Measurements from ENCODE around the gene SYF2. TPM values are rescaled to one million over a fixed set of nuclear protein-coding genes. Genes with fewer than 3 reads are reported as not detected.

The SYF2 gene
- total and polyA plus RNA-seq, 2 of the 13 experiments (the other 11 are each of a cell fraction or from before 2014, with no cell fraction given), result 17.8 to 34.1 TPM

GRCh38 chr1:25232027-25232865, at the start of gene SYF2 (continued):
- TF ChIP-seq THYN1 (CRISPR knock-in tag; IDR thresholded peaks at IDR 0.05; ENCODE audit: borderline replicate concordance, low read depth) (no peak), BCL6 (CRISPR knock-in tag; IDR thresholded peaks at IDR 0.05) (no peak), ZNF775 (CRISPR knock-in tag; IDR thresholded peaks at IDR 0.05; ENCODE audit: borderline replicate concordance) (no peak; the same call in 1 of the 2 replicates), PTBP1 (IDR thresholded peaks at IDR 0.05; ENCODE audit: low read depth, low read length, poor library complexity, severe bottlenecking) (no peak), MYC (CRISPR knock-in tag; IDR thresholded peaks at IDR 0.05; ENCODE audit: borderline replicate concordance) (peak; percentile 41; the same call in 1 of the 2 replicates), GZF1 (CRISPR knock-in tag; IDR thresholded peaks at IDR 0.05) (no peak), ZSCAN29 (CRISPR knock-in tag; conservative IDR thresholded peaks at IDR 0.05) (no peak), HNF1B (CRISPR knock-in tag; IDR thresholded peaks at IDR 0.05) (peak; percentile 73), SIN3A (IDR thresholded peaks at IDR 0.05; ENCODE audit: borderline replicate concordance, low read depth, low read length) (peak; percentile 93), JARID2 (CRISPR knock-in tag; IDR thresholded peaks at IDR 0.05; ENCODE audit: insufficient replicate concordance) (no peak), ZNF260 (CRISPR knock-in tag; IDR thresholded peaks at IDR 0.05; ENCODE audit: borderline replicate concordance, low read depth) (no peak), MTF1 (CRISPR knock-in tag; IDR thresholded peaks at IDR 0.05) (no peak), NFE2 (CRISPR knock-in tag; IDR thresholded peaks at IDR 0.05) (no peak), MAZ (IDR thresholded peaks at IDR 0.05; ENCODE audit: borderline replicate concordance, low read depth, low read length) (no peak), MAZ (CRISPR knock-in tag; IDR thresholded peaks at IDR 0.05; ENCODE audit: low read depth) (peak; percentile 64), KMT2B (CRISPR knock-in tag; IDR thresholded peaks at IDR 0.05) (peak; percentile 90)
- TF ChIP-seq, protein P1, sequence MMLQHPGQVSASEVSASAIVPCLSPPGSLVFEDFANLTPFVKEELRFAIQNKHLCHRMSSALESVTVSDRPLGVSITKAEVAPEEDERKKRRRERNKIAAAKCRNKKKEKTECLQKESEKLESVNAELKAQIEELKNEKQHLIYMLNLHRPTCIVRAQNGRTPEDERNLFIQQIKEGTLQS (CRISPR knock-in tag; IDR thresholded peaks at IDR 0.05), result no peak
- TF ChIP-seq, protein P2, sequence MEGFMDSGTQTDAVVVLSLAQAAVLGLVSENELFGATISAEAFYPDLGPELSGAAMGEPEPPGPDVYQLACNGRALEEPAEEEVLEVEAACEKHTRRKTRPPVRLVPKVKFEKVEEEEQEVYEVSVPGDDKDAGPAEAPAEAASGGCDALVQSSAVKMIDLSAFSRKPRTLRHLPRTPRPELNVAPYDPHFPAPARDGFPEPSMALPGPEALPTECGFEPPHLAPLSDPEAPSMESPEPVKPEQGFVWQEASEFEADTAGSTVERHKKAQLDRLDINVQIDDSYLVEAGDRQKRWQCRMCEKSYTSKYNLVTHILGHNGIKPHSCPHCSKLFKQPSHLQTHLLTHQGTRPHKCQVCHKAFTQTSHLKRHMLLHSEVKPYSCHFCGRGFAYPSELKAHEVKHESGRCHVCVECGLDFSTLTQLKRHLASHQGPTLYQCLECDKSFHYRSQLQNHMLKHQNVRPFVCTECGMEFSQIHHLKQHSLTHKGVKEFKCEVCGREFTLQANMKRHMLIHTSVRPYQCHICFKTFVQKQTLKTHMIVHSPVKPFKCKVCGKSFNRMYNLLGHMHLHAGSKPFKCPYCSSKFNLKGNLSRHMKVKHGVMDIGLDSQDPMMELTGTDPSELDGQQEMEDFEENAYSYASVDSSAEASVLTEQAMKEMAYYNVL (CRISPR knock-in tag; IDR thresholded peaks at IDR 0.05; ENCODE audit: borderline replicate concordance), result no peak
- TF ChIP-seq, protein P3, sequence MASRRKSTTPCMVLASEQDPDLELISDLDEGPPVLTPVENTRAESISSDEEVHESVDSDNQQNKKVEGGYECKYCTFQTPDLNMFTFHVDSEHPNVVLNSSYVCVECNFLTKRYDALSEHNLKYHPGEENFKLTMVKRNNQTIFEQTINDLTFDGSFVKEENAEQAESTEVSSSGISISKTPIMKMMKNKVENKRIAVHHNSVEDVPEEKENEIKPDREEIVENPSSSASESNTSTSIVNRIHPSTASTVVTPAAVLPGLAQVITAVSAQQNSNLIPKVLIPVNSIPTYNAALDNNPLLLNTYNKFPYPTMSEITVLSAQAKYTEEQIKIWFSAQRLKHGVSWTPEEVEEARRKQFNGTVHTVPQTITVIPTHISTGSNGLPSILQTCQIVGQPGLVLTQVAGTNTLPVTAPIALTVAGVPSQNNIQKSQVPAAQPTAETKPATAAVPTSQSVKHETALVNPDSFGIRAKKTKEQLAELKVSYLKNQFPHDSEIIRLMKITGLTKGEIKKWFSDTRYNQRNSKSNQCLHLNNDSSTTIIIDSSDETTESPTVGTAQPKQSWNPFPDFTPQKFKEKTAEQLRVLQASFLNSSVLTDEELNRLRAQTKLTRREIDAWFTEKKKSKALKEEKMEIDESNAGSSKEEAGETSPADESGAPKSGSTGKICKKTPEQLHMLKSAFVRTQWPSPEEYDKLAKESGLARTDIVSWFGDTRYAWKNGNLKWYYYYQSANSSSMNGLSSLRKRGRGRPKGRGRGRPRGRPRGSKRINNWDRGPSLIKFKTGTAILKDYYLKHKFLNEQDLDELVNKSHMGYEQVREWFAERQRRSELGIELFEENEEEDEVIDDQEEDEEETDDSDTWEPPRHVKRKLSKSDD (CRISPR knock-in tag; IDR thresholded peaks at IDR 0.05; ENCODE audit: low read depth), result 0 out of 2 replicates have a peak, but pooled peaks have one; percentile 17
- TF ChIP-seq, protein P4, sequence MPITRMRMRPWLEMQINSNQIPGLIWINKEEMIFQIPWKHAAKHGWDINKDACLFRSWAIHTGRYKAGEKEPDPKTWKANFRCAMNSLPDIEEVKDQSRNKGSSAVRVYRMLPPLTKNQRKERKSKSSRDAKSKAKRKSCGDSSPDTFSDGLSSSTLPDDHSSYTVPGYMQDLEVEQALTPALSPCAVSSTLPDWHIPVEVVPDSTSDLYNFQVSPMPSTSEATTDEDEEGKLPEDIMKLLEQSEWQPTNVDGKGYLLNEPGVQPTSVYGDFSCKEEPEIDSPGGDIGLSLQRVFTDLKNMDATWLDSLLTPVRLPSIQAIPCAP (CRISPR knock-in tag; IDR thresholded peaks at IDR 0.05; ENCODE audit: low read depth), result no peak

Measured in HepG2 (cell line).